ENCODE measurements around the gene VEZF1.

- TF ChIP-seq EZH2phosphoT487 (IDR thresholded peaks at IDR 0.05; ENCODE audit: borderline replicate concordance, low read length): no peak
- no peak for TF ChIP-seq EZH2 (IDR thresholded peaks at IDR 0.05; ENCODE audit: low read length, unreplicated experiment)
These were observed 40.5 kb upstream of the VEZF1 start for GRCh38 chr17:58028578-58028977.
